Neuron (in vitro differentiated cells): ENCODE results near the gene ZMYND19.
A peak's percentile ranks its signal among the peaks of the same experiment; 100 is the strongest.
"Not testable (repeated sequence)": the region's sequence is repeated elsewhere in the genome, so short reads cannot be mapped to it uniquely, and the experiment has no call there.

Experiments used
- H2AFZ ChIP-seq: one replicate; pipeline ENCODE4 v1.6.1; 2013; ENCODE audit warnings: low read depth, mild to moderate bottlenecking, inconsistent platforms, low read length, moderate library complexity
- H3K27me3 ChIP-seq: one replicate; pipeline ENCODE4 v1.6.1; 2013; ENCODE audit warnings: low read length; ENCODE audit not compliant: insufficient read depth
- H3K36me3 ChIP-seq: one replicate; pipeline ENCODE4 v1.6.1; 2013; ENCODE audit warnings: low read length; ENCODE audit not compliant: insufficient read depth
- H3K4me1 ChIP-seq: one replicate; pipeline ENCODE4 v1.6.1; 2013; ENCODE audit warnings: low read length; ENCODE audit not compliant: insufficient read depth
- H3K4me3 ChIP-seq: 2 replicates; pipeline ENCODE4 v1.5.1; 2013; ENCODE audit warnings: mild to moderate bottlenecking, low read length, moderate library complexity
- H3K9me3 ChIP-seq: one replicate; pipeline ENCODE4 v1.6.1; 2013; ENCODE audit warnings: low read length

Gene ZMYND19

GRCh38 chr9:137590469-137591383 is at the start of gene ZMYND19:
ZMYND19 (minus strand) TSS chr9:137590512; CDS start chr9:137590263, 249 bp downstream.
- peak within 1 kb of the TSS; percentile 93 for H2AFZ ChIP-seq
- no peaks in the 10 kb centered on the region for H3K27me3 ChIP-seq
- peaks cover 33% of the 10 kb centered on the region for H3K36me3 ChIP-seq
- peak within 1 kb of the TSS; percentile 73 for H3K4me3 ChIP-seq
- peaks cover 14% of the 10 kb centered on the region for H3K4me1 ChIP-seq
- no peaks in the 10 kb centered on the region for H3K9me3 ChIP-seq

GRCh38 chr9:137639303-137640051 is 49.2 kb upstream of the ZMYND19 start:
- H3K27me3 ChIP-seq, result no peaks in the 10 kb centered on the region
- peaks cover 5% of the 10 kb centered on the region for H3K9me3 ChIP-seq
- peaks cover 15% of the 10 kb centered on the region for H3K36me3 ChIP-seq
- H3K4me3 ChIP-seq, result no peak overlapping the region
- H2AFZ ChIP-seq, result no peak overlapping the region
- no peaks in the 10 kb centered on the region for H3K4me1 ChIP-seq

GRCh38 chr9:137638680-137639079 is 48.4 kb upstream of the ZMYND19 start:
- Histone ChIP-seq H3K4me3 (no peak overlapping the region), H3K4me1 (no peaks in the 10 kb centered on the region), H3K27me3 (no peaks in the 10 kb centered on the region), H2AFZ (no peak overlapping the region), H3K36me3 (peaks cover 11% of the 10 kb centered on the region), H3K9me3 (peaks cover 5% of the 10 kb centered on the region)

GRCh38 chr9:137634016-137634415 is 43.7 kb upstream of the ZMYND19 start:
- Histone ChIP-seq H3K27me3 (no peaks in the 10 kb centered on the region), H3K4me1 (peaks cover 6% of the 10 kb centered on the region)

GRCh38 chr9:137632230-137633161 is 42.2 kb upstream of the ZMYND19 start:
- no peak overlapping the region for H2AFZ ChIP-seq
- no peaks in the 10 kb centered on the region for H3K27me3 ChIP-seq
- H3K36me3 ChIP-seq, result peaks cover 4% of the 10 kb centered on the region
- H3K4me3 ChIP-seq, result no peak overlapping the region
- H3K9me3 ChIP-seq, result no peaks in the 10 kb centered on the region
- H3K4me1 ChIP-seq, result peaks cover 6% of the 10 kb centered on the region

More at GRCh38 chr9:137634016-137634415, 43.7 kb upstream of the ZMYND19 start:
- Histone ChIP-seq H3K9me3 (no peaks in the 10 kb centered on the region), H3K36me3 (peaks cover 7% of the 10 kb centered on the region), H3K4me3 (no peak overlapping the region), H2AFZ (no peak overlapping the region)

- Histone ChIP-seq H3K4me3 (no peak overlapping the region), H3K4me1 (peaks cover 6% of the 10 kb centered on the region), H3K27me3 (no peaks in the 10 kb centered on the region), H2AFZ (no peak overlapping the region), H3K9me3 (no peaks in the 10 kb centered on the region), H3K36me3 (peaks cover 4% of the 10 kb centered on the region)
Observed at GRCh38 chr9:137631345-137632229, 41.3 kb upstream of the ZMYND19 start.

GRCh38 chr9:137630679-137631078 is 40.4 kb upstream of the ZMYND19 start:
- Histone ChIP-seq H3K4me1 (peaks cover 6% of the 10 kb centered on the region), H2AFZ (no peak overlapping the region), H3K4me3 (no peak overlapping the region), H3K27me3 (no peaks in the 10 kb centered on the region), H3K36me3 (peaks cover 4% of the 10 kb centered on the region), H3K9me3 (no peaks in the 10 kb centered on the region)

GRCh38 chr9:137630126-137630525 is 39.8 kb upstream of the ZMYND19 start:
- no peak overlapping the region for H3K4me3 ChIP-seq
- H3K4me1 ChIP-seq, result peaks cover 6% of the 10 kb centered on the region
- H3K36me3 ChIP-seq, result peaks cover 4% of the 10 kb centered on the region
- no peaks in the 10 kb centered on the region for H3K27me3 ChIP-seq
- no peak overlapping the region for H2AFZ ChIP-seq
- no peaks in the 10 kb centered on the region for H3K9me3 ChIP-seq

GRCh38 chr9:137627406-137627805 is 37.1 kb upstream of the ZMYND19 start:
- H3K4me3 ChIP-seq, H3K4me1 ChIP-seq, H2AFZ ChIP-seq, H3K27me3 ChIP-seq, H3K9me3 ChIP-seq: not testable (repeated sequence)
- H3K36me3 ChIP-seq, result peaks cover 14% of the 10 kb centered on the region

GRCh38 chr9:137626464-137626863 is 36.2 kb upstream of the ZMYND19 start:
- Histone ChIP-seq H2AFZ (no peak overlapping the region), H3K36me3 (peaks cover 12% of the 10 kb centered on the region), H3K4me1 (peaks cover 8% of the 10 kb centered on the region), H3K4me3 (no peak overlapping the region), H3K9me3 (peaks cover 2% of the 10 kb centered on the region), H3K27me3 (no peaks in the 10 kb centered on the region)

GRCh38 chr9:137622211-137622610 is 31.9 kb upstream of the ZMYND19 start:
- not testable (repeated sequence) for H3K9me3 ChIP-seq, H3K27me3 ChIP-seq, H2AFZ ChIP-seq, H3K4me3 ChIP-seq
- peaks cover 28% of the 10 kb centered on the region for H3K4me1 ChIP-seq
- H3K36me3 ChIP-seq, result peaks cover 18% of the 10 kb centered on the region
